Measurements from ENCODE around the gene SCTR. TPM values are rescaled to one million over a fixed set of nuclear protein-coding genes. Genes with fewer than 3 reads are reported as not detected.

Gene SCTR
- total RNA-seq, 1 experiment from 2014 or later, result not detected

DNA sequence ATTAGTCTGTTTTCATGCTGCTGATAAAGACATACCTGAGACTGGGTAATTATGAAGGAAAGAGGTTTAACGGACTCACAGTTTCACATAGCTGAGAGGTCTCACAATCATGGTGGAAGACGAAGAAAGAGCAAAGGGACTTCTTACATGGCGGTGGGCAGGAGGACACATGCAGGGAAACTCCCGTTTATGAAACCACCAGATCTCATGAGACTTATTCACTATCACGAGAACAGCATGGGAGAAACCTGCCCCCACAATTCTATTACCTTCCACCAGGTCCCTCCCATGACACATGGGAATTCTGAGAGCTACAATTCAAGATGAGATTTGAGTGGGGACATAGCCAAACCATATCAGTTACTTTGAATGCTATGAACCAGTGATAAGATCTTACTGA, 44.1 kb downstream of the SCTR start:
- no peak overlapping the region for H3K4me3 ChIP-seq
- no peaks in the 10 kb centered on the region for H3K9me2 ChIP-seq (ENCODE audit: insufficient read depth)
- intact Hi-C loops (cut with micrococcal nuclease; ENCODE audit: unreplicated experiment), result no loop called here
- TF ChIP-seq EZH2 (IDR thresholded peaks at IDR 0.05; ENCODE audit: low read depth), result no peak
- no peak overlapping the region for H3K4me2 ChIP-seq
- no peaks in the 10 kb centered on the region for H3K36me3 ChIP-seq (ENCODE audit: low read depth)
- ChIA-PET CTCF (interaction anchor here (0.6 kb wide), 1 partner anchor 601 kb away, joined by 5 read pairs; no protein-coding TSS in a partner anchor), POLR2A (ENCODE audit: unreplicated experiment) (no interaction called here)
- H2AFZ ChIP-seq, result no peak overlapping the region
- BruUV-seq (replicated peaks), result no TSS peak
- no peaks in the 10 kb centered on the region for H4K20me1 ChIP-seq (ENCODE audit: insufficient read depth)
- no peak overlapping the region for H3K27ac ChIP-seq
- H3K79me2 ChIP-seq (ENCODE audit: low read depth), result no peaks in the 10 kb centered on the region
- H3K9me3 ChIP-seq (ENCODE audit: insufficient read depth, low read depth), result no peaks in the 10 kb centered on the region
- DNase-seq, result no peak
- no peaks in the 10 kb centered on the region for H3F3A ChIP-seq (ENCODE audit: insufficient read depth, low read depth)
- H3K4me1 ChIP-seq (replicated peaks; ENCODE audit: insufficient read depth), result no peaks in the 10 kb centered on the region
- H3K27me3 ChIP-seq (ENCODE audit: insufficient read depth, low read depth), result no peaks in the 10 kb centered on the region

DNA sequence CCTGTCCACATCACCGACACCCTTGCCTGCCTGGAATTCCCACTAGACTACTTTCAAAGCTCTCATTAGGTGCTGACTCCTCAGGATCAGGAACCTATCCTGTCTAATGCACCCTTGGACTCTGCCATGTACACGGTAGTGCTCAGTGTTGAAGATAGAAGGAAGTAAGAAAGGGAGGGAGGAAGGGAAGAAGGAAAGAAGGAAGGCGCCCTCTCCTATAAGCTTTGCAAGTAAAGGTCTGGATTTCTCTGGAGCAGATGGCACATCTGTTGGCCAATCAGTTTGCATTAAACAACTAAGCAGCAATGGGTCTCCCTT, 45.3 kb downstream of the SCTR start:
- Histone ChIP-seq H3K9me3 (ENCODE audit: insufficient read depth, low read depth) (no peaks in the 10 kb centered on the region), H3K79me2 (ENCODE audit: low read depth) (no peaks in the 10 kb centered on the region), H3K9me2 (ENCODE audit: insufficient read depth) (no peaks in the 10 kb centered on the region), H3K27me3 (ENCODE audit: insufficient read depth, low read depth) (no peaks in the 10 kb centered on the region), H3K27ac (no peak overlapping the region), H3K36me3 (ENCODE audit: low read depth) (no peaks in the 10 kb centered on the region), H3K4me2 (no peak overlapping the region), H3K4me1 (replicated peaks; ENCODE audit: insufficient read depth) (no peaks in the 10 kb centered on the region), H4K20me1 (ENCODE audit: insufficient read depth) (no peaks in the 10 kb centered on the region), H2AFZ (no peak overlapping the region), H3K4me3 (no peak overlapping the region), H3F3A (ENCODE audit: insufficient read depth, low read depth) (no peaks in the 10 kb centered on the region)
- ChIA-PET CTCF (no interaction called here), POLR2A (ENCODE audit: unreplicated experiment) (no interaction called here)
- intact Hi-C loops (cut with micrococcal nuclease; ENCODE audit: unreplicated experiment), result loop anchor here (5.0 kb wide), 1 partner anchor 187 kb away; no protein-coding TSS in a partner anchor
- TF ChIP-seq, protein P1, sequence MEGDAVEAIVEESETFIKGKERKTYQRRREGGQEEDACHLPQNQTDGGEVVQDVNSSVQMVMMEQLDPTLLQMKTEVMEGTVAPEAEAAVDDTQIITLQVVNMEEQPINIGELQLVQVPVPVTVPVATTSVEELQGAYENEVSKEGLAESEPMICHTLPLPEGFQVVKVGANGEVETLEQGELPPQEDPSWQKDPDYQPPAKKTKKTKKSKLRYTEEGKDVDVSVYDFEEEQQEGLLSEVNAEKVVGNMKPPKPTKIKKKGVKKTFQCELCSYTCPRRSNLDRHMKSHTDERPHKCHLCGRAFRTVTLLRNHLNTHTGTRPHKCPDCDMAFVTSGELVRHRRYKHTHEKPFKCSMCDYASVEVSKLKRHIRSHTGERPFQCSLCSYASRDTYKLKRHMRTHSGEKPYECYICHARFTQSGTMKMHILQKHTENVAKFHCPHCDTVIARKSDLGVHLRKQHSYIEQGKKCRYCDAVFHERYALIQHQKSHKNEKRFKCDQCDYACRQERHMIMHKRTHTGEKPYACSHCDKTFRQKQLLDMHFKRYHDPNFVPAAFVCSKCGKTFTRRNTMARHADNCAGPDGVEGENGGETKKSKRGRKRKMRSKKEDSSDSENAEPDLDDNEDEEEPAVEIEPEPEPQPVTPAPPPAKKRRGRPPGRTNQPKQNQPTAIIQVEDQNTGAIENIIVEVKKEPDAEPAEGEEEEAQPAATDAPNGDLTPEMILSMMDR (conservative IDR thresholded peaks at IDR 0.05), result no peak
- no peak for TF ChIP-seq EZH2 (IDR thresholded peaks at IDR 0.05; ENCODE audit: low read depth)
- DNase-seq, result no peak
- BruUV-seq (replicated peaks), result no TSS peak

DNA sequence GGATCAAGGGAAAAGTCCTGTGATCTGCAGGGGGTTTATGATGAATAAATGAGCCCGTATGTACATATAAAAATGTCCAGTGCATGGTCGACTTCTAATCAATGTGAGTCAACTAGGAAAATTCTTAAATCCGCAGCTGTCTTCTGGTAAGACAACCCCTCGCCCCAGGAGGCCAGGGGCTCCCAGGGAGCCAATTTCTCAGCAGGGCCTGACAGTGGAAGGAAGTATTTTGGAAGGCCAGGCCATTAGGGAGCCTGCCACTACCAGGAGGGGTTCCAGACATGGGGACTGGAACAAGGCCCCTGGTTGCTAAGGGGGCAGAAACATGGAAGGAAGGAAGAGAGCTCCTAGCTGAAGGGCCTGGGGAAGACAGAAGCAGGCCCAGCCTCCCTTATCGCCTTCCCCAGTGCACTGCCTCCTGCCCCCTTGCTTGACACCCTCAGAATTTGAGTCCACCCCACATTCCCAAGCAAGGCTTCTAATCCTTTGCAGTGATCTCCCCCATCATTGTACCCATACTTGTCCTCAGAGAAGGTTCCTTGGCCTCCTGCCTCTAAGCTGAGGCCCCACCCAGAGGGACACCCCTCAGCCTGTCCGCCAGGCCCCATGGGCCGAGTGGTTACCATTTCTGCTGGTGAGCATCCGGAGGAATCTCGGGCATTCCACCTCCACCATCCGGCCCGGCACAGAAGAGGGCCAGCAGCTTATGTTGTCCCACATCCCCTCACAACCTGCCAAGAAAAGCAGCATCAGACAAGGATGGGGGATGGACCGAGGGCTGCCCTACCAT, 45.9 kb downstream of the SCTR start:
- Histone ChIP-seq H3K4me2 (no peak overlapping the region), H3K9me2 (ENCODE audit: insufficient read depth) (no peaks in the 10 kb centered on the region), H2AFZ (no peak overlapping the region), H3K27ac (no peak overlapping the region), H3F3A (ENCODE audit: insufficient read depth, low read depth) (no peaks in the 10 kb centered on the region), H3K36me3 (ENCODE audit: low read depth) (no peaks in the 10 kb centered on the region), H3K4me3 (no peak overlapping the region), H3K9me3 (ENCODE audit: insufficient read depth, low read depth) (no peaks in the 10 kb centered on the region), H3K4me1 (replicated peaks; ENCODE audit: insufficient read depth) (no peaks in the 10 kb centered on the region), H4K20me1 (ENCODE audit: insufficient read depth) (no peaks in the 10 kb centered on the region), H3K27me3 (ENCODE audit: insufficient read depth, low read depth) (no peaks in the 10 kb centered on the region), H3K79me2 (ENCODE audit: low read depth) (no peaks in the 10 kb centered on the region)
- no peak for DNase-seq
- intact Hi-C loops (cut with micrococcal nuclease; ENCODE audit: unreplicated experiment), result loop anchor here (5.0 kb wide), 1 partner anchor 186 kb away; no protein-coding TSS in a partner anchor
- ChIA-PET CTCF (no interaction called here), POLR2A (ENCODE audit: unreplicated experiment) (no interaction called here)
- no TSS peak for BruUV-seq (replicated peaks)
- TF ChIP-seq, protein P1 (conservative IDR thresholded peaks at IDR 0.05), result no peak
- no peak for TF ChIP-seq EZH2 (IDR thresholded peaks at IDR 0.05; ENCODE audit: low read depth)

All from PC-9 (cell line).